ENCODE data around the gene COL9A3.

GRCh38 chr20:62788607-62789006 lies 28.2 kb upstream of the COL9A3 start:
- TF ChIP-seq EZH2 (IDR thresholded peaks at IDR 0.05; ENCODE audit: low read depth) (no peak), CTCF (conservative IDR thresholded peaks at IDR 0.05) (no peak)

Measured in PC-9 (cell line).